ENCODE data around the gene GALK1.
A peak's percentile ranks its signal among the peaks of the same experiment; 100 is the strongest.
"Not testable (repeated sequence)": the region's sequence is repeated elsewhere in the genome, so short reads cannot be mapped to it uniquely, and the experiment has no call there.

GALK1 gene

DNA sequence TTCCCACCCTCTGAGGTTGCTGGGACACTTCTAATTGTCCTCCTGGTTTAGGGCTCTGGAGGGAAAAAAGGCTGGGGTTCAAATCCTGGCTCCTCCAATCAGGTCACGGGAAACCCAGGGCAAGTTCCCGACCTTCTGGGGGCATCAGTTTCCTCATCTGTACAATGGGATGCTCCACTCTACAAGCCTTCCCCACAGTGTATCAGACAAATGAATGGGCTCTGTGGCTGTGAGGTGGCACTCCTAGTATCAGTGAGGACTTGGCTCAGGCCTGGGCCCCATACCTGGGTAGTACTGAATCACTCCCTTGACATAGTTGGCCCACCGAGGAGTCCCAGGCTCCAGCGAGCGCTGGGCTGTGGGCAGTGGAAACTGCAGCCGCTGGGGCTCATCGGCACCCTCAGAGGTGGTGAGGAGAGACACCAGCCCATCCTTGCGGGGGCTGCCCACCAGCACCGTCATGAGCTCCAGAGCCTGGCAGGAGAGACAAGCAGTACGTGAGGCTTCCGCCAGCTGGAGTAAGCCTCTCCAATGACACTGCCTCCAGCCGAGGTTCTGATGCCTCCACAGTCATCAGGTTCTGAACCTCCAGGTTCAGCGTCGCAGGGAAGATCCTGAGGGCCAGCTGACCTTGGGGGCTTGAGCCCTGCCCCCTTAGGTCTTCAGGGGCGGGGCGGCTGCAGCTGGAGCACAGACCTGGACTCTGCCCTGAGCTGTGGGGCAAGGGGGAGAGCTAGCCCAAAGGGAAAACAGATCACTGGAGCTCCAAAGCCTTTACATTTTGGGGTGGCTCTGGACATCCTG, 1.2 kb downstream of the GALK1 start:
- DNase-seq: no peak

GRCh38 chr17:75763269-75763607, 1.8 kb downstream of the GALK1 start:
- DNase-seq: no peak

- DNase-seq: no peak
Measured at GRCh38 chr17:75762513-75763268, 2.3 kb downstream of the GALK1 start.

GRCh38 chr17:75759978-75760640, 4.9 kb downstream of the GALK1 start:
- not testable (repeated sequence) for DNase-seq

DNA sequence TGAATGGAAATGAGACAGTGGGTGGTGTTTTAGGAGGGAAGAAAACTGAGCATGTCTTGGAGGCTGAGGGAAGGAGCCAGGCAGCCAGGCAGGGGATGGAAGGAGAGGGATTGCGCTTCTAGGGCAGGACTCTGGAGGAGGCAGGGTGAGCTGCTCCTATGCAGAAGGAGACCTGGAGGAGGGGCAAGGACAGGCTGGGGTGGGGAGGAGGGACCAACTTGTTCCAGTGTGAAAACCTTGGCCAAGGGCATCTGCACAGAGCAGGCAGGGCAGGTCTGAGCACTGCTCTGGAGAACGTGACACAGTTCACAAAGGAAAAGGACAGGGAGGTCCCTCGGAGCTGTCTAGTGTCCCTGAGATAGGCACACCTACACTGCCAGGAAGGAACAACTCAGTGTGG, 5.5 kb downstream of the GALK1 start:
- DNase-seq: no peak

DNA sequence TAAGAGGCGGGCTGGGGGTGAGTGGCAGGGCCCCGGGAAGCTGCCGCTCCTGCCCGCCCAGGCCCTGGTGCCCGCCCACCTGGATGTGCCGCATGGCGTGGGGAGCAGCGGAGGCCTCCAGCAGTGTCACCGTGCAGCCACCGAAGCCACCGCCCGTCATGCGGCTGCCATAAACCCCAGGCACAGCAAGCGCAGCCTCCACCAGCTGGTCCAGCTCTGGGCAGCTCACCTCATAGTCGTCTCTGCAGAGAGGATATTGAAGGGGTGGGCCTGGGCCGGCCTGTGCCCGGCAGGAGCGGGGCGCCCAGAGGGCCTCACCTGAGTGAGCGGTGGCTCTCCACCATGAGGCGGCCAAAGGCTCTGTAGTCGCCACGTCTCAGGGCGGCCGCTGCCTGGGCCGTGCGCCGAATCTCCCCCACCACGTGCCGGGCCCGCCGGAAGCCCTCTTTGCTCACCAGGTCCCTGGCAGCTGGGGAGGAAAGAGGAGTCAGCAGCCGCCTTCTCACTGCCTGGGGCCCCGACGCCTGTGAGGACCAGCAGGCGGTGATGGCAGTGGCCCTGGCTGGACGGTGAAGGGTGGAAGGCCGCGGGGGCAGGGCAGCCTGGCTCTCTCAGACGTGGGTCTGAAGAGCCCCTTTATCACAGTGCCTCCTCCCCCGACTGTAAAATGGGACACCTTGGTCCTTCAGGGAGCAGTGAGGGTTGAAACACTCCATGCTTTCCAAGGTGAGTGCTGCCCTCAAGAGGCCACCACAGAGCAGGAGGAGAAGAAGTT, 6.7 kb downstream of the GALK1 start:
- DNase-seq: no peak

- no peak for DNase-seq
Measured at GRCh38 chr17:75757086-75757681, 7.8 kb downstream of the GALK1 start.

- DNase-seq: no peak
Measured at GRCh38 chr17:75756451-75757085, 8.4 kb downstream of the GALK1 start.

DNA sequence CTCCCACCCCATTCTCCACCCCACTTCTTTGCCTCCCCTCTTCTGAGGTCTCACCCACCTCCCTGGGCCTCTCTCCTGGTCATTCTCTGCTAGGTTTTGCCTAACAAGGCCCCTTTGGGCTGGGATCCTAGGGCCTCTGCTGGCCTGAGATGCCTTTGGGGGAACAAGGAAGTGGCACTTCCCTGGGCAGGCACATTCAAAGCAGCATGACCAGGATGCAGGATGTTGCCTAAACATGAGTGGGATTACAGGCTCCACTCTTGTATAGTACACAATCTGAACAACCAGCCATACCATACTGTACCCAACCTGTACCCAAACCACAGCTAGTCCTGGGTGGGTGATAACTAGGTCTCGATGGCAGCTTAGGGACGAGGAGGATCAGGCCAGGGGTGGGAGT, 9.0 kb downstream of the GALK1 start:
- no peak for DNase-seq

DNA sequence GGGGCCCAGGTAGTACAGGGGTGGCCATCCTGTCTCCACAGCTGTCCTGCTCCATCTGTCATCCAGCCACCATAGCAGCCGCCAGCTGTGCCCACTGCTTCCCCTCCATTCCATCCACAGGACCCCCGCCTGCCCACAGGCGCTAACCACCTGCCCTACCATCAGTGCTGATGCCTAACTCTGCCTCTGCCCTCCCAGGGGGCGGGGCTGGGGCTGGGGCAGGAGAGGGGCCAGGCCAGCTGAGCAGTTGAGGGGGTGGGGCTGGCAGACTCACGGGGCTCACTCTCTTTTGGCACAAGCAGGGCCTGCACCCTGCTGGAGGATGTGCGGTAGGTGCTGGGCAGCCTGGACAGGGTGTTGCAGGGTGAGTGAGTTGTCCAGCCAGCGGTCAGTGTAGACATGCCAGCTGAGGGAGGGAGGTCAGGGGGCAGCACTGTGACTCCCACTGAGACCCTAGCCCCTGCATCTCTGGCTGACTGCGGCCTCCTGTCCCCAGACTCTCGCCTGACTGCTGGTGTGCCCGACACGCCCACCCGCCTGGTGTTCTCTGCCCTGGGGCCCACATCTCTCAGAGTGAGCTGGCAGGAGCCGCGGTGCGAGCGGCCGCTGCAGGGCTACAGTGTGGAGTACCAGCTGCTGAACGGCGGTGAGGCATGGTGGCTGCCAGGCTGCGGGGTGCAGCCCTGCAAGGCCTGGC, 9.6 kb downstream of the GALK1 start:
- DNase-seq: no peak

DNA sequence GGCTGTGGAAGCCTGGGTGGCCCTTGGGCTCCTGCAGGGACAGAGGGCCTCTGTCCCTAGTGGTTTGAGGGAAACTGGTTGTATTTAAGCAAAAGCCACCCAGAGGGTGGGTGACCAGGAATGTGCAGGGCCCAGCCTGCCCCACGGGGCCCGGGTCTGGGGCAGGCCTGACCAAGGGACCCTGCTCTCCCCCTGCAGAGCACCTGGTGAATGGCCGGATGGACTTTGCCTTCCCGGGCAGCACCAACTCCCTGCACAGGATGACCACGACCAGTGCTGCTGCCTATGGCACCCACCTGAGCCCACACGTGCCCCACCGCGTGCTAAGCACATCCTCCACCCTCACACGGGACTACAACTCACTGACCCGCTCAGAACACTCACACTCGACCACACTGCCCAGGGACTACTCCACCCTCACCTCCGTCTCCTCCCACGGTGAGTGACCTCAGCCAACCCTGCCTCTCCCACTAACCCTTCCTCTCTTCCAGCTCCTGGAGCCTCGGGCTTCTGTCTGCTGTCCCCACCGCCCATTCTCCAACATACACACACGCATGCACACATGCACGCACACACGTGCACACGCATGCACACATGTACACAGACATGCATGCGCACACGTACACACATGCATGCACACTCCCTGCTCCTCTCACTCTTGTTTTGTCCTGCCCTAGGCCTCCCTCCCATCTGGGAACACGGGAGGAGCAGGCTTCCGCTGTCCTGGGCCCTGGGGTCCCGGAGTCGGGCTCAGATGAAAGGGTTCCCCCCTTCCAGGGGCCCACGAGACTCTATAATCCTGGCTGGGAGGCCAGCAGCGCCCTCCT, 10.4 kb downstream of the GALK1 start:
- DNase-seq: no peak

- peak; percentile 21 for DNase-seq
Measured at GRCh38 chr17:75753514-75754377, 11.2 kb downstream of the GALK1 start.

GRCh38 chr17:75752802-75753513, 12.0 kb downstream of the GALK1 start:
- DNase-seq: no peak

GRCh38 chr17:75752405-75752709, 12.6 kb downstream of the GALK1 start:
- no peak for DNase-seq

DNA sequence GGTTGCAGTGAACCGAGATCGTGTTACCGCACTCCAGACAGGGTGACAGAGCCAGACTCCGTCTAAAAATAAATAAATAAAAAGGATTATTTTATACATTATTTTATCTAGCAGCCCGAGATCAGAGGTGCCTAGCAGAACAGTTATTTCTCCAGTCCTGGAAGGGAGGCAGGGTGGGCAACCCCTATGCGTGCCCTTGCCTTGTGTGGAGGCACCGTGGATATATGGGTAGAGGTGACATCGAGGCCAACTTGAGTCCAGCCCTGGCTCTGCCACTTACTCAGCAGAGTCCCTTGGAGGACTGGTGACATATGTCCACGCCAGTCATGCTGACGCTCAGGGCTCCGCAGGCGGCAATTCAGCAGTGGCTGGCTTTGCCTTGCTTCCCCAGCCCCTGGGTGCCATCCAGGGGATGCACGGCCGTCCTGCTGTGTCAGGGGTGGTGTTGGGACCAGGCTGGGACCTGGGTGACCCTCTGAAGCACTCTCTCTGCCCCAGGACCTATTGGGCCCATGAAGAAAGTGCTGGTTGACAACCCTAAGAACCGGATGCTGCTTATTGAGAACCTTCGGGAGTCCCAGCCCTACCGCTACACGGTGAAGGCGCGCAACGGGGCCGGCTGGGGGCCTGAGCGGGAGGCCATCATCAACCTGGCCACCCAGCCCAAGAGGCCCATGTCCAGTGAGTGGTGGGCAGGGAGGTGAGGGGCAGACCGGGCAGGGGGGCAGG, 13.2 kb downstream of the GALK1 start:
- no peak for DNase-seq

- no peak for DNase-seq
Measured at GRCh38 chr17:75750661-75751423, 14.2 kb downstream of the GALK1 start.

DNA sequence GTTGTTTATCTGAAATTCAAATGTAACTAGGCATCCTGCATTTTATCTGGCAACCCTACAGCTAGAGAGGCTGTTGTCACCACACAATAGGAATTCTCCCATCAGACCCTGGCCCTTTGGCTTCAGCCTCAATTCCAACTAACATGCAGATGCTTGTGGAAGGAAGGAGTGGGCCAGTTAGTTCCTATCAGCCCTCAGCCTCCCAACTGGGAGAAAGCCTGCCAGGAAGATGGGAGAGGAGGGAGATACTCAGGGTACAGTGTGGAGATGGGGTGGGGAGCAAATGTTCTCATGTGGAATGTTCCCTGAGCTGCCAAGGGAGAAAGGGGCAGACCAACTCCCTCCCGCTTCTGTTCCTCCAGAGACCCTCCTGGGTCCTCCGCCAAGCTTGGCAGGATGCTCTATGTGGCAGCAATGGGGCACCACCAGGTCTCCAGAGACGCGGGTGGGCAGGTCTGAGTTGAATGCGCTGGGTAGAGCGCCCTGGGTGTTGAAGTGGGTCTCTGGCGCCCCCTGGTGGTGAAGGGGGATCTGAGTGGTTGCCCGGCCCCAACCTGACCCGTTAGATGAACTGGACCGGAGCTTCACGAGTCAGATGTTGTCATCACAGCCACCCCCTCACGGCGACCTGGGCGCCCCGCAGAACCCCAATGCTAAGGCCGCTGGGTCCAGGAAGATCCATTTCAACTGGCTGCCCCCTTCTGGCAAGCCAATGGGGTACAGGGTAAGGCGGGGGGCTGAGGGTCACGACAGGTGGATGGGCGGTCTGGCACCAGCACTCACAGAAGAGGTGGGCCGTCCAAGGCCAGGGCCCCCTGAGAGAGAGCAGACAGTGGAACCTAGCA, 15.2 kb downstream of the GALK1 start:
- peak; percentile 57 for DNase-seq

All from NCI-H2029 (cell line).